GM21619 (cell line): ENCODE results near the gene IFNLR1.

Experiments used
- ATAC-seq: cut with Tn5 transposase; IDR thresholded peaks from one replicate; pipeline ENCODE4 v1.9.1; 2021; ENCODE audit not compliant: unreplicated experiment

Gene IFNLR1

DNA sequence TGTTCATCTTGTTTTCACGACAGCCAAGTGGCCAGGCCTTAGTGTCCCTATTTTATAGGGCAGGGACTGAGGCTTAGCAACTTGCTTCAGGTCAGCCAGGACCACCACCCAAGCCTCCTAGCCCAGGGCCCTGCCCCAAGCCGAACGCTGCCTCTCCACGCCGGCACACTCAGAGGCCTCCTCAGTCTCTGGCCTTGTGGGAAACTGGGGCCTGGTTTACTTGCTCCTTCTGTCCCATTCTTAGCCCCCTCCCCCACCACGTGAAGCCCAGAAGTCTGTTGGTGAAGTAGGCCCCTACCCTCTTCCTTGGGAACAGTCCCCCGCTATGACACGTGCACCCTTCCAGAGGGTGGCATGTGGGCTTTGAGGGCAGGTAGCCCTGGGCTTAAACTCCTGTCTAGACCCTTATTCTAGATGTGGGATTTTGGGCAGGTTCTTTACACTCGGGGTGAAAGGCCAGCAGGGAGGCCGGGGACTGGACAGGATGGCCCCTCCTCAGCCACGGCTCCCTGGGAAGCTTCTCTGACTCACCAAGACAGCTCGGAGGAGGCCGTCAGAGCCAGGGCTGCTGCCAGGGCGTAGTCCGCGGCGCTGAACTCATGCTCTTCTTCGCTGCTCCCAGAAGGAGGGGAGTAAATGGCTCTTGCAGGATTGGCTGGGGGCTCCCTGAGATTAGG is 79.5 kb downstream of the IFNLR1 start:
- no peak for ATAC-seq

DNA sequence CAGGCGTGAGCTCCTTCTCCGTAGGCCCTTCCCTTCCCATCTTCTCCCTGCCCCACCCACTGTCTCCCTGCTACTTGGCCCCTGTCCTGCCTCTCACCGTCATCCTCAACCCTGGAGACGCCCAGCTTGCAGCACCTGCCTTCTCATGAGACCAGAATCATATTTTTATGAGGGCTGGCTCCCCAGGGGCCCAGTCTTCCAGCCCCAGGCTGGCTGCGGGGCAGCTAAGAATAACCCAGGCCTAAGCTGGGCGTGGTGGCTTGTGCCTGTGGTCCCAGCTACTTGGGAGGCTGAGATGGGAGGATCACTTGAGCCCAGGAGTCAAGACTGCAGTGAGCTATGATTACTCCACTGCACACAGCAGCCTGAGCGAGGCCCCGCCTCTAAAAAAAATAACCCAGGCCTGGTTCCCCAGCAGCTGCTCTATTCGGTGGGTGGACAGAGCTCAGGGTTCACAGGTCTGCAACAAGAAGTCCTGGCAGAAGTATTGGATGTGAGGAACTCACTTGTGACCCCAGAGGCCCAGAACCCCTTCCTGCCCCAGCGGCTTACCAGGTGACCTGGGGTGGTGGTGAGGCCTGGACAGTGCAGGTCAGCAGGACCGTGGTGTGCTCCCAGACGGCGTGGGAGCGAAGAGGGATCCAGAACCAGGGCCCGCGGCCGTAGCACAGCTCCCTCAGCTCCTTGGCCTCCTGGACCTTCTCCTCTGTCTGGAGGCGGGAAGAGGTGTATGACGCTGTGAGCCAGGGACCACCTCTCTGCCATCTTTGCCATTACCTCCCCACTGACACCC is 81.5 kb downstream of the IFNLR1 start:
- no peak for ATAC-seq

DNA sequence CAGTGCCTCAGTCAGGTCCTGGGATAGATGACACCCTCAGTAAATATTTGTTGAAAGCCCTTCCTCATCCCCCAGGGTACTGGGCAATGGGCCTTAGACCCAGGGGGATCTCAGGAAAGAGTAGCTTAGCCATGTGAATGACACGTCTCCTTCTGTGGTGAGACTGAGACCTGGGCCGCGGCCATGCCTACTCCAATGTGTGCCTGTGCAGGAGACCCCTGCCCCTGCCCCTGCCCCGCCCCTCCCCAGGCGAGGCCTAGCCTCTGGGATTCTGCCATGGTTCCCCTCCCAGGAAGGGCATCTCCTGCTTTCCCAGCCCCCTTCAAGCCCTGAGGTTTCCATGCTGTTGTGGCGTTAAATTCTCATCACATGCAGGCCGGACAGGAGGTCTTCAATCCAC is 82.2 kb downstream of the IFNLR1 start:
- ATAC-seq: no peak
